GM12892 (cell line): ENCODE data around the gene ATP1A1.

Source experiments
- POLR2A ChIP-seq: IDR thresholded peaks from 2 replicates; pipeline ENCODE4 v1.6.1; 2011; ENCODE audit warnings: low read depth, low read length, control low read depth
- POLR2AphosphoS5 ChIP-seq: IDR thresholded peaks from 2 replicates; pipeline ENCODE4 v1.6.1; 2011; ENCODE audit warnings: low read depth, low read length, control low read depth
- TAF1 ChIP-seq: IDR thresholded peaks from 2 replicates; pipeline ENCODE4 v1.6.1; 2011; ENCODE audit warnings: low read depth, mild to moderate bottlenecking, control low read depth, low read length, borderline replicate concordance

DNA sequence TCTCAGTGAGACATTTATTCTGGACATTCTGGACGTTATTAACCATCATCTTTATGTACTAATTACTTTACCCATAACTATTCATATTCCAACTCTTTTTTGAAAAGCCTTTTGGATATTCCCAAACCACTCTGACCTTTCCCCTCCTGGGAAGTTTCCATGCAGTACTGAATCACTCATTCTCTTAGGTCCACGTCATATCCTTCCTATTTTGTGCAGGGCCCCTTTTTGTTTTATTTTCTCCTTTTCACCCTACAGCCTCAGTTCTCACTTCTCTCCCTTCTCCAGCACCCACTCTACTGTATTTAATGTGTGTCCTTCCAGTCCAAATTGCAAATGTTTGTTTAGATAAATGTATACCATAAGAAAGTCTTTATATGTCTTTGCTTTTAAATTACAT is 16.4 kb upstream of the ATP1A1 start:
- TF ChIP-seq POLR2A (no peak), TAF1 (no peak), POLR2AphosphoS5 (no peak)
